Measurements from ENCODE around the gene RFESD. TPM values are rescaled to one million over a fixed set of nuclear protein-coding genes. Genes with fewer than 3 reads are reported as not detected.

RFESD gene
- total and polyA plus RNA-seq, 2 of the 8 experiments (the other 6 are each of a cell fraction or from before 2014, with no cell fraction given) = 1.7 to 2.0 TPM

DNA sequence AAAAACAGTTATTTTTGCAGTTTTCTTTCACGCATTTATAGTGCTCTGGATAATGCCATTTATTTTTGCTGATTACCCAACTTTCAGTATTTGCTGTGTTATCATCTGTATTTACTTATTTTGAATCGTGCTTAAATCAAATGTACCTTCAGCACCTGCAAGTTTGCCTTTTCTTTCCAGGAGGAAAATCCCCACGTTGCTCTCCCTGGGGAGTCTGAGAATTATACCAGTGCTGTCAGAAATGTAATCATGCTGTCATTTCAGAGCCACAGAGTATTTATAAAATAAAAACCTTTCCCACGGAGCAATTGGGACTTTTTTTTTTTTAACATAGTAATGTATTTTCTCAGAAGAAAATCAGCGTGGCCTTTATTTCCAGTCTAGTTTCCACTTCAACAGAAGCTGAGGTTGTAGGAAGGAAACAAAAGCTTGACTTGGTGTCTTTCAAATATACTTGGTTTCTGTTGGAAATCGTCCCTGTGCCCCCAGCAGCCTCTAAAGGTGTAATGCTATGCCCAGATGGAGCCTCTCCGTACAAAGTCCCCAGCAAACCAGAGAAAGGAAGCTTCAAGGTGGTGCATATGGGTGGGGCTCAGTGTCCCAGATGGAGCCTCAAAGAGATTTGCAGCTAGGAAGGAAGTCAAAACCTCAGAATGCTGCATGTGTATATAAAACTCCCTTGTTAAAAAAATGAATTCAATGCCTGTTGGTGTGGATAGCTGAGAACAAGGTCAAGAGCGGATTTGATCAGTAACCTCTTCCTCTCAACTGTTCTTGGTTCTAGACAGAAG lies 24.5 kb upstream of the RFESD start:
- ChIA-PET CTCF (ENCODE audit: partially characterized antibody) (interaction anchor here (0.7 to 2.0 kb wide), 7 partner anchors 10 to 226 kb away, joined by 3 to 8 read pairs (median 4); partner anchors contain the start of gene RFESD), POLR2A (ENCODE audit: partially characterized antibody) (interaction anchor here (0.8 to 1.0 kb wide), 2 partner anchors 9 to 14 kb away, joined by 4 to 5 read pairs; no protein-coding TSS in a partner anchor)
- no peak overlapping the region for H2AK5ac ChIP-seq (ENCODE audit: low read depth, low read length)

More for the DNA sequence above, 24.5 kb upstream of the RFESD start:
- peaks cover 15% of the 10 kb centered on the region for H3K23me2 ChIP-seq (ENCODE audit: low read depth, low read length)
- no peak overlapping the region for H3K56ac ChIP-seq (replicated peaks; ENCODE audit: insufficient read length, low read depth, low read length)
- no peak overlapping the region for H2AFZ ChIP-seq (ENCODE audit: low read length)
- no peaks in the 10 kb centered on the region for H3K79me2 ChIP-seq (ENCODE audit: control insufficient read depth in 1 of 2, insufficient read depth in 2 of 2, low read length in 2 of 2)
- H4K5ac ChIP-seq (ENCODE audit: insufficient read length, low read depth, low read length) = no peak overlapping the region
- H3K4ac ChIP-seq (replicated peaks; ENCODE audit: insufficient read length, low read depth, low read length) = no peak overlapping the region
- H4K8ac ChIP-seq (ENCODE audit: extremely low read depth, insufficient read depth, low read length) = no peak overlapping the region
- H4K91ac ChIP-seq (replicated peaks; ENCODE audit: insufficient read length, low read length) = no peak overlapping the region
- no peak for FAIRE-seq
- H3K4me1 ChIP-seq (replicated peaks in 1 of 4; ENCODE audit: control insufficient read depth in 3 of 4, insufficient read depth in 4 of 4, low read length in 3 of 4) = peaks cover 6 to 13% (median 9%) of the 10 kb centered on the region in 4 experiments
- peak overlapping the region; percentile 91 to 95; a peak in 2 of 4 replicates for H3K4me2 ChIP-seq (ENCODE audit: insufficient read depth in 1 of 2, low read depth in 2 of 2, low read length in 2 of 2)
- peaks cover 10 to 49% (median 39%) of the 10 kb centered on the region in 4 experiments for H3K27me3 ChIP-seq (replicated peaks in 1 of 4; ENCODE audit: control insufficient read depth in 3 of 4, extremely low read depth in 1 of 4, insufficient read depth in 3 of 4, low read length in 3 of 4)
- H2BK15ac ChIP-seq (ENCODE audit: low read length) = no peak overlapping the region
- H2BK120ac ChIP-seq (replicated peaks; ENCODE audit: low read depth, low read length) = no peak overlapping the region
- no peak overlapping the region for H3K23ac ChIP-seq (ENCODE audit: insufficient read length)
- H3K14ac ChIP-seq (ENCODE audit: insufficient read length) = no peak overlapping the region
- H3K27ac ChIP-seq (ENCODE audit: low read depth, low read length) = no peak overlapping the region
- no peak overlapping the region for H3K9ac ChIP-seq (replicated peaks in 1 of 4; ENCODE audit: extremely low read depth in 1 of 4, low read depth in 3 of 4, low read length in 3 of 4)
- H3K4me3 ChIP-seq (ENCODE audit: extremely low read depth in 1 of 4, insufficient read depth in 2 of 4, low read depth in 3 of 4, low read length in 4 of 4) = peak overlapping the region in 1 of 4 experiments; percentile 60; a peak in 2 of 8 replicates
- no peak overlapping the region for H2BK20ac ChIP-seq (ENCODE audit: low read length)
- no peaks in the 10 kb centered on the region for H3K79me1 ChIP-seq (ENCODE audit: low read depth, low read length)
- no peak overlapping the region for H2BK5ac ChIP-seq (ENCODE audit: low read depth, low read length)
- WGBS, 2 experiments (ENCODE audit: extremely low coverage in 1 of 2, insufficient coverage in 1 of 2, insufficient read length in 1 of 2, insufficient replicate concordance in 2 of 2, low coverage in 1 of 2, low lambda C conversion rate in 2 of 2, missing lambda C conversion rate in 1 of 2) = 76% methylated on average over 8 of the region's 8 CpGs; no CpG with 5 or more reads in 1 of the 2 experiments
- no peaks in the 10 kb centered on the region; a peak in 1 of 4 replicates for H3K9me3 ChIP-seq (ENCODE audit: insufficient read depth in 2 of 2, low read depth in 1 of 2, low read length in 1 of 2)
- no peaks in the 10 kb centered on the region for H3K36me3 ChIP-seq (ENCODE audit: control insufficient read depth in 2 of 4, insufficient read depth in 4 of 4, low read length in 3 of 4)
- no peak overlapping the region for H3K18ac ChIP-seq (ENCODE audit: extremely low read depth, low read length)
- no peak overlapping the region for H2BK12ac ChIP-seq (ENCODE audit: low read depth, low read length)
- TF ChIP-seq BCL11A (IDR thresholded peaks at IDR 0.05; ENCODE audit: low read depth in 2 of 2, low read length in 2 of 2) (no peak), HDAC6 (IDR thresholded peaks at IDR 0.05; ENCODE audit: low read depth, low read length) (no peak), ASH2L (IDR thresholded peaks at IDR 0.05; ENCODE audit: low read length) (no peak), RAD21 (IDR thresholded peaks at IDR 0.05 in 1 of 2, conservative IDR thresholded peaks at IDR 0.05 in 1 of 2; ENCODE audit: low read depth in 2 of 2, low read length in 2 of 2) (no peak), EGR1 (IDR thresholded peaks at IDR 0.05; ENCODE audit: borderline replicate concordance, low read depth, low read length) (no peak), CEBPB (IDR thresholded peaks at IDR 0.05; ENCODE audit: low read depth, low read length) (no peak), BRCA1 (IDR thresholded peaks at IDR 0.05; ENCODE audit: low read depth, low read length) (no peak), GTF2F1 (IDR thresholded peaks at IDR 0.05; ENCODE audit: borderline replicate concordance, low read depth, low read length) (no peak), KDM1A (IDR thresholded peaks at IDR 0.05; ENCODE audit: borderline replicate concordance, low read length) (no peak), RBBP5 (IDR thresholded peaks at IDR 0.05; ENCODE audit: borderline replicate concordance, low read depth, low read length) (no peak), HDAC2 (IDR thresholded peaks at IDR 0.05; ENCODE audit: borderline replicate concordance in 1 of 2, low read depth in 2 of 2, low read length in 2 of 2) (no peak)
- DNase-seq (ENCODE audit: low read depth in 1 of 2, low spot score in 2 of 2) = no peak
- no peaks in the 10 kb centered on the region for H4K20me1 ChIP-seq (replicated peaks in 1 of 2; ENCODE audit: control insufficient read depth in 1 of 2, insufficient read depth in 2 of 2, low read length in 2 of 2)

Data from H1 (cell line).